Loucy (cell line): Measurements from ENCODE around the gene TRAPPC6A.

Experiments
- H2AFZ ChIP-seq: fragments of 200-600 bp; sonication (generic); 2 replicates; pipeline ENCODE4 v1.6.0; 2016; ENCODE audit warnings: antibody characterized with exemption, mild to moderate bottlenecking, low read length, moderate library complexity
- H3F3A ChIP-seq: fragments of 200-600 bp; 2 replicates; pipeline ENCODE4 v1.6.0; 2016; ENCODE audit warnings: antibody characterized with exemption, low read depth, mild to moderate bottlenecking
- H3K27me3 ChIP-seq: fragments of 200-600 bp; sonication (generic); 2 replicates; pipeline ENCODE4 v1.6.1; 2014; ENCODE audit warnings: low read length, mild to moderate bottlenecking; ENCODE audit not compliant: insufficient read depth, poor library complexity, severe bottlenecking
- H3K36me3 ChIP-seq: fragments of 200-600 bp; sonication (generic); 2 replicates; pipeline ENCODE4 v1.6.1; 2016; ENCODE audit warnings: low read length; ENCODE audit not compliant: insufficient read depth
- H3K4me1 ChIP-seq: fragments of 200-600 bp; sonication (generic); 2 replicates; pipeline ENCODE4 v1.5.1; 2014; ENCODE audit warnings: low read length, mild to moderate bottlenecking; ENCODE audit not compliant: insufficient read depth, poor library complexity, severe bottlenecking
- H3K4me2 ChIP-seq: fragments of 200-600 bp; sonication (generic); 2 replicates; pipeline ENCODE4 v1.6.0; 2014; ENCODE audit warnings: antibody characterized with exemption, low read length, low read depth, mild to moderate bottlenecking; ENCODE audit not compliant: poor library complexity, severe bottlenecking
- H3K4me3 ChIP-seq: fragments of 200-600 bp; sonication (generic); 2 replicates; pipeline ENCODE4 v1.5.1; 2014; ENCODE audit warnings: low read length, mild to moderate bottlenecking, mixed read lengths; ENCODE audit not compliant: poor library complexity, severe bottlenecking
- H3K79me2 ChIP-seq: fragments of 200-600 bp; sonication (generic); 2 replicates; pipeline ENCODE4 v1.6.1; 2014; ENCODE audit warnings: low read length; ENCODE audit not compliant: insufficient read depth
- H3K9ac ChIP-seq: fragments of 200-600 bp; sonication (generic); 2 replicates; pipeline ENCODE4 v1.6.0; 2014; ENCODE audit warnings: mild to moderate bottlenecking, low read depth, low read length, moderate library complexity; ENCODE audit not compliant: poor library complexity, severe bottlenecking
- H3K9me2 ChIP-seq: fragments of 200-600 bp; sonication (generic); replicated peaks from 2 replicates; pipeline ENCODE4 v1.6.1; 2016; ENCODE audit warnings: low read depth, low read length, mixed read lengths
- H3K9me3 ChIP-seq: fragments of 200-600 bp; sonication (generic); 2 replicates; pipeline ENCODE4 v1.6.1; 2014; ENCODE audit warnings: mild to moderate bottlenecking, antibody characterized with exemption, low read length, low read depth; ENCODE audit not compliant: insufficient read depth
- H4K20me1 ChIP-seq: fragments of 200-600 bp; sonication (generic); 2 replicates; pipeline ENCODE4 v1.6.0; 2014; ENCODE audit warnings: antibody characterized with exemption, low read length, mild to moderate bottlenecking; ENCODE audit not compliant: insufficient read depth, poor library complexity, severe bottlenecking
- EZH2phosphoT487 ChIP-seq: fragments of 200-600 bp; IDR thresholded peaks from 2 replicates; pipeline ENCODE4 v1.6.1; 2018; ENCODE audit warnings: antibody characterized with exemption, mild to moderate bottlenecking, moderate library complexity, borderline replicate concordance
- TF ChIP-seq, protein P1 (sequence below): fragments of 200-600 bp; sonication (generic); conservative IDR thresholded peaks from 2 replicates; pipeline ENCODE4 v1.5.1; 2014; ENCODE audit warnings: mild to moderate bottlenecking, antibody characterized with exemption, low read length

Gene TRAPPC6A

GRCh38 chr19:45117167-45117594, 60.9 kb downstream of the TRAPPC6A start:
- H4K20me1 ChIP-seq: peaks cover 29% of the 10 kb centered on the region
- H3K27me3 ChIP-seq: no peaks in the 10 kb centered on the region
- H3K9ac ChIP-seq: peak overlapping the region; percentile 44
- H3F3A ChIP-seq: no peaks in the 10 kb centered on the region
- peaks cover 25% of the 10 kb centered on the region for H3K4me1 ChIP-seq
- no peak overlapping the region for H2AFZ ChIP-seq
- H3K9me3 ChIP-seq: no peaks in the 10 kb centered on the region
- H3K4me3 ChIP-seq: no peak overlapping the region
- H3K9me2 ChIP-seq: no peaks in the 10 kb centered on the region
- H3K36me3 ChIP-seq: peaks cover 7% of the 10 kb centered on the region; the same call in 1 of the 2 replicates
- H3K79me2 ChIP-seq: peaks cover 82% of the 10 kb centered on the region
- no peak for TF ChIP-seq EZH2phosphoT487
- TF ChIP-seq, protein P1, sequence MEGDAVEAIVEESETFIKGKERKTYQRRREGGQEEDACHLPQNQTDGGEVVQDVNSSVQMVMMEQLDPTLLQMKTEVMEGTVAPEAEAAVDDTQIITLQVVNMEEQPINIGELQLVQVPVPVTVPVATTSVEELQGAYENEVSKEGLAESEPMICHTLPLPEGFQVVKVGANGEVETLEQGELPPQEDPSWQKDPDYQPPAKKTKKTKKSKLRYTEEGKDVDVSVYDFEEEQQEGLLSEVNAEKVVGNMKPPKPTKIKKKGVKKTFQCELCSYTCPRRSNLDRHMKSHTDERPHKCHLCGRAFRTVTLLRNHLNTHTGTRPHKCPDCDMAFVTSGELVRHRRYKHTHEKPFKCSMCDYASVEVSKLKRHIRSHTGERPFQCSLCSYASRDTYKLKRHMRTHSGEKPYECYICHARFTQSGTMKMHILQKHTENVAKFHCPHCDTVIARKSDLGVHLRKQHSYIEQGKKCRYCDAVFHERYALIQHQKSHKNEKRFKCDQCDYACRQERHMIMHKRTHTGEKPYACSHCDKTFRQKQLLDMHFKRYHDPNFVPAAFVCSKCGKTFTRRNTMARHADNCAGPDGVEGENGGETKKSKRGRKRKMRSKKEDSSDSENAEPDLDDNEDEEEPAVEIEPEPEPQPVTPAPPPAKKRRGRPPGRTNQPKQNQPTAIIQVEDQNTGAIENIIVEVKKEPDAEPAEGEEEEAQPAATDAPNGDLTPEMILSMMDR: no peak
- H3K4me2 ChIP-seq: peak overlapping the region; percentile 65

DNA sequence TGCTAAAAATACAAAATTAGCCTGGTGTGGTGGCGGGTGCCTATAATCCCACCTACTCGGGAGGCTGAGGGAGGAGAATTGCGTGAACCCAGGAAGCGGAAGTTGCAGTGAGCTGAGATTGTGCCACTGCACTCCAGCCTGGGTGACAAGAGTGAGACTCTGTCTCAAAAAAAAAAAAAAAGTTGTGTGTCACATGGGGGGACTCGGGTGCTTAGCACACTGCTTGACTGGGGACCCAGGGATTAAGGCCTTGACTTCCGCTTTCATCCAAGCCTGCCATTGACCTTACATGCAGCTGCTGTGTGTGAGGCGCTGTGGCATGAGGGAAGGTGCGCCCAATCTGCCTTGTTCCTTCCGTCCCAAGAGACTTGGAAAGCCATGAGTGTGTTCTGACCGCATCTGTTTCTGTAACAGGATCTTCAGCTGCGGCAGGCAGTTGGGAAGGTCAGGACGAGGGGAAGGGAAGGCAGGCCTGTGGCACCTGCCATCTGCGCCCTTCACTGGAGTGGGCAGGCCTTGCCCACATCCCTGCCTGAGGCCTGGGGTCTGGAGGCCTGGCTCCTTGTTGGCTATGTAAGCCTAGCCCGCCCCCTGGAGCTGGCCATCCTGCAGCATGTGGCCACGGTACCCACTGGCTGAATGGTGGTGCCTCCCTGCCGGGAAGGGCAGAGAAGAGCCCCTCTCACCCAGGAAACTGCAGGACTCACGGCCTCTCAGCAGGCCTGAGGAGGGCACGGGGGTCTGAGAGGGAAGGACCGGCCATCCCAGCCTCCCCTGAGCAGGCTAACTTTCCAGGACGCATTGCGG, 62.0 kb downstream of the TRAPPC6A start:
- Histone ChIP-seq H3K4me3 (no peak overlapping the region), H3K27me3 (no peaks in the 10 kb centered on the region), H3K9me2 (no peaks in the 10 kb centered on the region), H3K4me1 (peaks cover 25% of the 10 kb centered on the region), H4K20me1 (peaks cover 26% of the 10 kb centered on the region), H3K9ac (peak overlapping the region; percentile 8), H2AFZ (no peak overlapping the region), H3F3A (no peaks in the 10 kb centered on the region), H3K79me2 (peaks cover 79% of the 10 kb centered on the region), H3K9me3 (no peaks in the 10 kb centered on the region), H3K4me2 (no peak overlapping the region), H3K36me3 (peaks cover 7% of the 10 kb centered on the region; the same call in 1 of the 2 replicates)
- TF ChIP-seq, protein P1: no peak
- TF ChIP-seq EZH2phosphoT487: no peak

DNA sequence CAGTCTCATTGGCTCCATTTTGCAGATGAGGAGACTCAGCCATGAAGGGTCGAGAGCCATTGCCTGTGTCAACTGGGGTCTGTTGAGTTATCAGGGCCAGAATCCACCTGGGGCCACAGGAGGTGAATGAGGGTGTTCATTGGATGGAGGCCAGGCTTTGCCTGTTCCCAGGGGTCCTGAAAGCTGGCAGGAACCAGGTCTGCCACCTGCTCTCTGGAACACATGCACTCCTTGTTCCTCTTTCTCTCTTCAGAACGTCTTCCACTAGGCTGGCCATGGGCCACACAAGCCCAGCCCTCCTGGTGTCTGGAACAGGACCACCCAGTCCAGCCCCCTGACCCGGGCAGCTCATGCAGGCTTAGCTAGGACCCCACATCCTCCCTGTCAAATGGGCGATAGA, 63.9 kb downstream of the TRAPPC6A start:
- TF ChIP-seq, protein P1: no peak
- no peak for TF ChIP-seq EZH2phosphoT487
- H3F3A ChIP-seq: no peaks in the 10 kb centered on the region
- no peaks in the 10 kb centered on the region for H3K9me2 ChIP-seq
- peaks cover 25% of the 10 kb centered on the region for H3K4me1 ChIP-seq
- no peaks in the 10 kb centered on the region for H3K27me3 ChIP-seq
- H3K79me2 ChIP-seq: peaks cover 84% of the 10 kb centered on the region
- no peaks in the 10 kb centered on the region for H3K9me3 ChIP-seq
- no peak overlapping the region for H3K4me2 ChIP-seq
- peaks cover 25% of the 10 kb centered on the region for H4K20me1 ChIP-seq
- no peak overlapping the region for H3K9ac ChIP-seq
- H3K4me3 ChIP-seq: no peak overlapping the region
- no peak overlapping the region for H2AFZ ChIP-seq
- peaks cover 13% of the 10 kb centered on the region; the same call in 1 of the 2 replicates for H3K36me3 ChIP-seq
